Uterus (tissue), 4 donors: ENCODE data around the gene PCSK2. TPM values are rescaled to one million over a fixed set of nuclear protein-coding genes. Genes with fewer than 3 reads are reported as not detected.

ENCODE experiments used
- DNase-seq, 2 donors: peaks; one replicate each; pipeline ENCODE4 v3.0.0-alpha.2; 2019 to 2020
- H3K27ac ChIP-seq, 2 donors: fragments of 200-600 bp; sonication (generic); 1 replicate in 1 of 2; 2 replicates in 1 of 2; pipeline ENCODE4 v1.5.1; 2016 to 2018
- H3K27me3 ChIP-seq, 2 donors: fragments of 200-600 bp; sonication (generic); one replicate each; pipeline ENCODE4 v1.5.1; 2018 to 2019; ENCODE audit warnings: control low read depth in 1 of 2
- H3K36me3 ChIP-seq, 2 donors: fragments of 200-600 bp; sonication (generic); one replicate each; pipeline ENCODE4 v1.5.1; 2019; ENCODE audit warnings: control low read depth in 1 of 2
- H3K4me1 ChIP-seq, 2 donors: fragments of 200-600 bp; sonication (generic); one replicate each; pipeline ENCODE4 v1.5.1; 2018 to 2019; ENCODE audit warnings: control low read depth in 1 of 2
- H3K4me3 ChIP-seq, 2 donors: fragments of 200-600 bp; sonication (generic); 1 replicate in 1 of 2; 2 replicates in 1 of 2; pipeline ENCODE4 v1.5.1; 2018 to 2019; ENCODE audit warnings: mild to moderate bottlenecking in 1 of 2
- H3K9me3 ChIP-seq, 2 donors: fragments of 200-600 bp; sonication (generic); one replicate each; pipeline ENCODE4 v1.5.1; 2019; ENCODE audit warnings: control low read depth in 1 of 2
- POLR2A ChIP-seq, 2 donors: fragments of 450-650 bp; IDR thresholded peaks; one replicate each; pipeline ENCODE4 v1.6.1; 2016; ENCODE audit warnings: antibody characterized with exemption in 2 of 2, mild to moderate bottlenecking in 1 of 2, moderate library complexity in 1 of 2
- intact Hi-C: fragments of 100-400 bp; cut with DNase I; formaldehyde crosslinking; loops from one replicate; pipeline ENCODE4 v1.15.1; 2023; ENCODE audit warnings: low total_unique reads
- total RNA-seq, 4 donors: library from RNA; depleted of rRNA in 3 of 4; stranded (reverse); fragments of >200 nt in 3 of 4; gene quantifications; one replicate each; pipeline versions ENCODE4 v1.1.0 to v1.2.4, GENCODE V29; 2014 to 2023
- TF ChIP-seq, protein P1 (sequence below), 4 experiments: fragments of 200-600 bp in 2 of 4; fragments of 450-650 bp in 2 of 4; sonication (generic) in 2 of 4; IDR thresholded peaks; one replicate each; pipeline ENCODE4 v1.5.1; 2016 to 2019; ENCODE audit warnings: antibody characterized with exemption in 4 of 4, mild to moderate bottlenecking in 2 of 4, moderate library complexity in 1 of 4
- donor health status: DM: yes; HTN: yes; CAD: no.

PCSK2 gene, protein sequence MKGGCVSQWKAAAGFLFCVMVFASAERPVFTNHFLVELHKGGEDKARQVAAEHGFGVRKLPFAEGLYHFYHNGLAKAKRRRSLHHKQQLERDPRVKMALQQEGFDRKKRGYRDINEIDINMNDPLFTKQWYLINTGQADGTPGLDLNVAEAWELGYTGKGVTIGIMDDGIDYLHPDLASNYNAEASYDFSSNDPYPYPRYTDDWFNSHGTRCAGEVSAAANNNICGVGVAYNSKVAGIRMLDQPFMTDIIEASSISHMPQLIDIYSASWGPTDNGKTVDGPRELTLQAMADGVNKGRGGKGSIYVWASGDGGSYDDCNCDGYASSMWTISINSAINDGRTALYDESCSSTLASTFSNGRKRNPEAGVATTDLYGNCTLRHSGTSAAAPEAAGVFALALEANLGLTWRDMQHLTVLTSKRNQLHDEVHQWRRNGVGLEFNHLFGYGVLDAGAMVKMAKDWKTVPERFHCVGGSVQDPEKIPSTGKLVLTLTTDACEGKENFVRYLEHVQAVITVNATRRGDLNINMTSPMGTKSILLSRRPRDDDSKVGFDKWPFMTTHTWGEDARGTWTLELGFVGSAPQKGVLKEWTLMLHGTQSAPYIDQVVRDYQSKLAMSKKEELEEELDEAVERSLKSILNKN
- total RNA-seq, result 1 to 10 TPM in 1 of 4 donors, under 1 TPM in 1, not detected in 2; 0.37 to 1.6 TPM

GRCh38 chr20:17226410-17227218 is at the start of gene PCSK2:
Gene PCSK2, plus strand, starts transcription at chr20:17227040. Its CDS starts 266 bp downstream, at chr20:17227306.
- Histone ChIP-seq H3K4me3 (peak within 1 kb of the TSS; percentile 20 to 31), H3K27ac (no peak within 1 kb of the TSS), H3K4me1 (peaks cover 0 to 5% of the 10 kb centered on the region in 2 donors), H3K36me3 (no peaks in the 10 kb centered on the region), H3K27me3 (peaks cover 0 to 27% of the 10 kb centered on the region in 2 donors), H3K9me3 (no peaks in the 10 kb centered on the region)
- intact Hi-C loops, result no loop called here
- TF ChIP-seq POLR2A (IDR thresholded peaks at IDR 0.05), result no peak
- TF ChIP-seq, protein P1, sequence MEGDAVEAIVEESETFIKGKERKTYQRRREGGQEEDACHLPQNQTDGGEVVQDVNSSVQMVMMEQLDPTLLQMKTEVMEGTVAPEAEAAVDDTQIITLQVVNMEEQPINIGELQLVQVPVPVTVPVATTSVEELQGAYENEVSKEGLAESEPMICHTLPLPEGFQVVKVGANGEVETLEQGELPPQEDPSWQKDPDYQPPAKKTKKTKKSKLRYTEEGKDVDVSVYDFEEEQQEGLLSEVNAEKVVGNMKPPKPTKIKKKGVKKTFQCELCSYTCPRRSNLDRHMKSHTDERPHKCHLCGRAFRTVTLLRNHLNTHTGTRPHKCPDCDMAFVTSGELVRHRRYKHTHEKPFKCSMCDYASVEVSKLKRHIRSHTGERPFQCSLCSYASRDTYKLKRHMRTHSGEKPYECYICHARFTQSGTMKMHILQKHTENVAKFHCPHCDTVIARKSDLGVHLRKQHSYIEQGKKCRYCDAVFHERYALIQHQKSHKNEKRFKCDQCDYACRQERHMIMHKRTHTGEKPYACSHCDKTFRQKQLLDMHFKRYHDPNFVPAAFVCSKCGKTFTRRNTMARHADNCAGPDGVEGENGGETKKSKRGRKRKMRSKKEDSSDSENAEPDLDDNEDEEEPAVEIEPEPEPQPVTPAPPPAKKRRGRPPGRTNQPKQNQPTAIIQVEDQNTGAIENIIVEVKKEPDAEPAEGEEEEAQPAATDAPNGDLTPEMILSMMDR (IDR thresholded peaks at IDR 0.05), result no peak
- DNase-seq, result no peak

- TF ChIP-seq POLR2A (IDR thresholded peaks at IDR 0.05), result no peak
- intact Hi-C loops, result no loop called here
- no peak overlapping the region for H3K27ac ChIP-seq
- no peak overlapping the region for H3K4me3 ChIP-seq
- H3K4me1 ChIP-seq, result no peaks in the 10 kb centered on the region
- H3K36me3 ChIP-seq, result no peaks in the 10 kb centered on the region
- H3K27me3 ChIP-seq, result no peaks in the 10 kb centered on the region
- no peak for DNase-seq
- no peaks in the 10 kb centered on the region for H3K9me3 ChIP-seq
Measured at GRCh38 chr20:17177341-17177740, 49.5 kb upstream of the PCSK2 start.

DNA sequence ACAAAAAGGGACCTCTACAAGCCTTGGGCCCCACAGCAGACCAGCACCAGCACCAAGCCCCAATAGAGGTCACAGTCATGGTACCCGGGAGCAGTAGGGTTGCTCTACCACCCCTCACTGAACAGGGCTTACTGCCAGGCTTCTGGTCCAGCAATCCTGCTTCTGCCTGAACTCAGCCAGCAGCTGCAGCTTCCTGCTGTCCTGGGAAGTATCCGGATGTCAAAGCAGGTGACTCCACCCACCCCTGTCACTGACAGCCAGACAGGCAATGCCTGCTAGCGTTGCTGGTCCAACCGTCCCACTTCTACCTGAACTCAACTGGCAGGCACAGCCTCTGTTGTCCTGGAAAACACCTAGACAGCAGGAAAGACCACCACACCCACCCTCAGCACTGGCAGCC is 47.0 kb upstream of the PCSK2 start:
- no peaks in the 10 kb centered on the region for H3K9me3 ChIP-seq
- intact Hi-C loops, result no loop called here
- H3K4me1 ChIP-seq, result no peaks in the 10 kb centered on the region
- no peak overlapping the region for H3K27ac ChIP-seq
- H3K36me3 ChIP-seq, result no peaks in the 10 kb centered on the region
- no peak overlapping the region for H3K4me3 ChIP-seq
- no peaks in the 10 kb centered on the region for H3K27me3 ChIP-seq
- TF ChIP-seq POLR2A (IDR thresholded peaks at IDR 0.05), result no peak
- TF ChIP-seq, protein P1 (IDR thresholded peaks at IDR 0.05), result no peak
- no peak for DNase-seq

- Histone ChIP-seq H3K36me3 (no peaks in the 10 kb centered on the region), H3K27ac (no peak overlapping the region), H3K9me3 (no peaks in the 10 kb centered on the region), H3K27me3 (no peaks in the 10 kb centered on the region), H3K4me1 (no peaks in the 10 kb centered on the region), H3K4me3 (no peak overlapping the region)
- no peak for TF ChIP-seq POLR2A (IDR thresholded peaks at IDR 0.05)
- TF ChIP-seq, protein P1 (IDR thresholded peaks at IDR 0.05), result no peak
- no peak for DNase-seq
- intact Hi-C loops, result no loop called here
Measured at GRCh38 chr20:17189976-17190695, 36.7 kb upstream of the PCSK2 start.

- intact Hi-C loops, result no loop called here
- TF ChIP-seq, protein P1 (IDR thresholded peaks at IDR 0.05), result no peak
- TF ChIP-seq POLR2A (IDR thresholded peaks at IDR 0.05), result no peak
- H3K27ac ChIP-seq, result no peak overlapping the region
- H3K4me1 ChIP-seq, result no peaks in the 10 kb centered on the region
- no peak overlapping the region for H3K4me3 ChIP-seq
- no peaks in the 10 kb centered on the region for H3K27me3 ChIP-seq
- DNase-seq, result no peak
- no peaks in the 10 kb centered on the region for H3K9me3 ChIP-seq
- H3K36me3 ChIP-seq, result no peaks in the 10 kb centered on the region
Measured at GRCh38 chr20:17197041-17197440, 29.8 kb upstream of the PCSK2 start.
